Adrenal gland (tissue), 12 donors: ENCODE data around the gene ZNF33B. TPM values are rescaled to one million over a fixed set of nuclear protein-coding genes. Genes with fewer than 3 reads are reported as not detected.

ENCODE experiments used
- DNase-seq, 7 donors: peaks; one replicate each; pipeline ENCODE4 v3.0.0-alpha.2; 2019 to 2020
- H3K27ac ChIP-seq, 5 donors: fragments of 200-600 bp; sonication (generic) in 4 of 5; 1 replicate in 3 of 5; 2 replicates in 2 of 5; pipeline versions ENCODE4 v1.5.1 to v1.8.0; 2016 to 2020; ENCODE audit warnings: mild to moderate bottlenecking in 1 of 5
- H3K27me3 ChIP-seq: fragments of 200-600 bp; 2 replicates; pipeline ENCODE4 v1.8.0; 2021
- H3K36me3 ChIP-seq, 2 donors: fragments of 200-600 bp; replicated peaks in 1 of 2; 1 replicate in 1 of 2; 2 replicates in 1 of 2; pipeline versions ENCODE4 v1.5.1 to v1.8.0; 2018 to 2022
- H3K4me1 ChIP-seq, 2 donors: fragments of 200-600 bp; replicated peaks in 1 of 2; 1 replicate in 1 of 2; 2 replicates in 1 of 2; pipeline versions ENCODE4 v1.5.1 to v1.8.0; 2018 to 2021
- H3K4me3 ChIP-seq, 4 donors: fragments of 200-600 bp; sonication (generic) in 3 of 4; one replicate each; pipeline ENCODE4 v1.5.1; 2016 to 2018
- H3K9me3 ChIP-seq, 3 donors: fragments of 200-600 bp; sonication (generic) in 1 of 3; replicated peaks in 1 of 3; 1 replicate in 2 of 3; 2 replicates in 1 of 3; pipeline versions ENCODE4 v1.5.1 to v1.8.0; 2016 to 2021
- POLR2A ChIP-seq, 2 donors: fragments of 450-650 bp; IDR thresholded peaks; one replicate each; pipeline ENCODE4 v1.6.1; 2017; ENCODE audit warnings: antibody characterized with exemption in 2 of 2, mild to moderate bottlenecking in 2 of 2, moderate library complexity in 1 of 2
- WGBS, 4 donors: extraction: QIAGEN DNeasy Blood & Tissue Kit in 2 of 4; methylation state at CpG; one replicate each; pipeline versions ENCODE4 v1.1.5 to v1.1.7; 2013 to 2017; 5-methylcytosine and 5-hydroxymethylcytosine counted together
- intact Hi-C, 2 donors: fragments of 100-400 bp; cut with DNase I; formaldehyde crosslinking; loops; one replicate each; pipeline versions ENCODE4 v1.14.1 to v1.15.0; 2022 to 2023
- polyA plus RNA-seq, 3 donors: library from polyadenylated mRNA; stranded (reverse); fragments of 200-250 nt in 2 of 3; fragments of 350-450 nt in 1 of 3; fragmentation: Illumina TruSeq in 1 of 3; extraction: RNeasy Lipid Tissue Mini Kit (QIAGEN cat#74804) in 1 of 3; gene quantifications; one replicate each; pipeline ENCODE4 v1.2.3, GENCODE V29; 2013 to 2014
- total RNA-seq, 9 donors: library from RNA; depleted of rRNA in 4 of 9; stranded (reverse); fragments of >200 nt in 4 of 9; fragments of 120-200 nt in 1 of 9; fragmentation: NEBNext Ultra II Directional in 1 of 9; extraction: Animal tissue kit (Norgen Biotek cat#: 25700) in 1 of 9; gene quantifications; one replicate each; pipeline versions ENCODE4 v1.1.0 to v1.2.4, GENCODE V29; 2013 to 2023
- TF ChIP-seq, protein P1 (sequence below), 6 experiments: fragments of 450-650 bp in 4 of 6; fragments of 200-600 bp in 2 of 6; sonication (generic) in 1 of 6; IDR thresholded peaks; 1 replicate in 5 of 6; 2 replicates in 1 of 6; pipeline versions ENCODE4 v1.5.1 to v1.8.0; 2016 to 2021; ENCODE audit warnings: antibody characterized with exemption in 6 of 6, mild to moderate bottlenecking in 2 of 6, moderate library complexity in 1 of 6
- donor health status: healthy with polysubstance abuse.
- donor health status: Bipolar disorder and iron deficiency.
- donor health status: DM: yes; HTN: yes; CAD: no.
- donor health status: DM: no; HTN: no; CAD: no.
- donor health status: DM: no; HTN: no; CAD: no.
- donor health status: DM: yes; HTN: yes; CAD: no.

ZNF33B gene
- total and polyA plus RNA-seq, 12 donors = 5.1 to 43.0 (median 20.0) TPM

DNA sequence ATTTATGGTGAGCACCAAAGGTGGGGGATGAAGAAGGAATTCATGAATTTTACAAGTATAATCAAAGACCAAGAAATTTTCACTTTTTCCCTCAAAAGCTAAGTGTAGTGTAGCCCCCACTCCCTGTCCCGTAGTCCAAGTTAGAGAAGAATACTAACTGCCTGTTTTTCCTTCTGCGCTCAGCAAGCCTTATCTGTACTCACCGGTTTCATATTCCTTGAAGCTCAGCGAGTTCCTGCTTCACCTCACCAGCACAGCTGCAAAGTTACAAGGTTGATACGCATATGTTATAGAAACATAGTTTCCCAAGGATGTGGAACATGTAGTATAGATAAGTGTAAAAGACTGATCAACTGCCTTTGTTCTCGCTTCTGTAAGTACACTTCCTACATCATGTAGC lies 16.0 kb upstream of the ZNF33B start:
- Histone ChIP-seq H3K9me3 (no peaks in the 10 kb centered on the region), H3K27me3 (no peaks in the 10 kb centered on the region), H3K4me1 (no peaks in the 10 kb centered on the region), H3K36me3 (no peaks in the 10 kb centered on the region), H3K27ac (no peak overlapping the region), H3K4me3 (no peak overlapping the region)
- intact Hi-C loops = no loop called here
- TF ChIP-seq, protein P1, sequence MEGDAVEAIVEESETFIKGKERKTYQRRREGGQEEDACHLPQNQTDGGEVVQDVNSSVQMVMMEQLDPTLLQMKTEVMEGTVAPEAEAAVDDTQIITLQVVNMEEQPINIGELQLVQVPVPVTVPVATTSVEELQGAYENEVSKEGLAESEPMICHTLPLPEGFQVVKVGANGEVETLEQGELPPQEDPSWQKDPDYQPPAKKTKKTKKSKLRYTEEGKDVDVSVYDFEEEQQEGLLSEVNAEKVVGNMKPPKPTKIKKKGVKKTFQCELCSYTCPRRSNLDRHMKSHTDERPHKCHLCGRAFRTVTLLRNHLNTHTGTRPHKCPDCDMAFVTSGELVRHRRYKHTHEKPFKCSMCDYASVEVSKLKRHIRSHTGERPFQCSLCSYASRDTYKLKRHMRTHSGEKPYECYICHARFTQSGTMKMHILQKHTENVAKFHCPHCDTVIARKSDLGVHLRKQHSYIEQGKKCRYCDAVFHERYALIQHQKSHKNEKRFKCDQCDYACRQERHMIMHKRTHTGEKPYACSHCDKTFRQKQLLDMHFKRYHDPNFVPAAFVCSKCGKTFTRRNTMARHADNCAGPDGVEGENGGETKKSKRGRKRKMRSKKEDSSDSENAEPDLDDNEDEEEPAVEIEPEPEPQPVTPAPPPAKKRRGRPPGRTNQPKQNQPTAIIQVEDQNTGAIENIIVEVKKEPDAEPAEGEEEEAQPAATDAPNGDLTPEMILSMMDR (IDR thresholded peaks at IDR 0.05) = no peak
- TF ChIP-seq POLR2A (IDR thresholded peaks at IDR 0.05) = no peak
- DNase-seq = no peak
- WGBS, 4 donors = 83 to 90% (median 88%) methylated on average over 6 of the region's 6 CpGs

DNA sequence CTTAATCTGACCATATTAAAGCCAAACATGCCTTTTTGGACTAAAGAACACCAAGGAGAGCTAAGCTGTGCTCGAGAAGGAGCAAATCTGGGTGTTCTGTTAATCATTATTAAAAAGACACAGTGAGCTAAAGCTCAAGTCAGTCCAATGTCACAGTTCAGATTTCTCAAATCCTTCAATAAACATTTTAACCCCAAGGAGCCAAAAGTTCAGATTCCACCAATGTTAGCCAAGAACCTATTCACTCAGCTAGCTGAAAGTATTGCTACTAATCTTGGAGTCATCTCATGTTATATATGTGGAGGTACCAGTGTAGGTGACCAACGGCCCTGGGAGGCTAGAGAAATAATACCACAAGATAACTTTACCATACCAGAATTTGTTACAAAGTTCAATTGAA lies 14.5 kb upstream of the ZNF33B start:
- 32 to 62% (median 45%) methylated on average over 2 of the region's 2 CpGs for WGBS, 4 donors
- Histone ChIP-seq H3K27ac (no peak overlapping the region), H3K27me3 (no peaks in the 10 kb centered on the region), H3K4me1 (no peaks in the 10 kb centered on the region), H3K4me3 (no peak overlapping the region), H3K9me3 (no peaks in the 10 kb centered on the region), H3K36me3 (no peaks in the 10 kb centered on the region)
- no peak for TF ChIP-seq POLR2A (IDR thresholded peaks at IDR 0.05)
- TF ChIP-seq, protein P1 (IDR thresholded peaks at IDR 0.05) = no peak
- DNase-seq = no peak
- intact Hi-C loops = no loop called here

DNA sequence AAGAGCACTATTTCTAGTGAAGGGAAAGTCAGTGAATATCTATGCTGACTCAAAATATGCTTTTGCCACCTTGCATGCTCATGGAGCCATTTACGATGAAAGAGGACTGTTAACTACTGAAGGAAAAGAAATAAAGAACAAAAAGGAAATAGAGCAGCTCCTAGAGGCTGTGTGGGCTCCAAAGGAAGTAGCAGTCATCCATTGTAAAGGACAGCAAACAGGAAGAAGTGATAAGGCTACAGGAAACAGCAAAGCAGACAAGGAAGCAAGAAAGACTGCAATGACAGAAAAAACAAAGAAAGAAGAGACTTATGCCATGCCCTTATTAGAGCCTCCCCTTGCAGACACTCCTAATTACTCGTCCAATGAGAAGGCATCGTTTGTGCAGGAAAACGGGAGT lies 12.0 kb upstream of the ZNF33B start:
- Histone ChIP-seq H3K27me3 (no peaks in the 10 kb centered on the region), H3K36me3 (no peaks in the 10 kb centered on the region), H3K27ac (no peak overlapping the region), H3K9me3 (no peaks in the 10 kb centered on the region), H3K4me1 (no peaks in the 10 kb centered on the region), H3K4me3 (no peak overlapping the region)
- intact Hi-C loops = no loop called here
- 60 to 66% (median 63%) methylated on average over 4 of the region's 4 CpGs for WGBS, 4 donors
- no peak for TF ChIP-seq POLR2A (IDR thresholded peaks at IDR 0.05)
- TF ChIP-seq, protein P1 (IDR thresholded peaks at IDR 0.05) = no peak
- DNase-seq = no peak

DNA sequence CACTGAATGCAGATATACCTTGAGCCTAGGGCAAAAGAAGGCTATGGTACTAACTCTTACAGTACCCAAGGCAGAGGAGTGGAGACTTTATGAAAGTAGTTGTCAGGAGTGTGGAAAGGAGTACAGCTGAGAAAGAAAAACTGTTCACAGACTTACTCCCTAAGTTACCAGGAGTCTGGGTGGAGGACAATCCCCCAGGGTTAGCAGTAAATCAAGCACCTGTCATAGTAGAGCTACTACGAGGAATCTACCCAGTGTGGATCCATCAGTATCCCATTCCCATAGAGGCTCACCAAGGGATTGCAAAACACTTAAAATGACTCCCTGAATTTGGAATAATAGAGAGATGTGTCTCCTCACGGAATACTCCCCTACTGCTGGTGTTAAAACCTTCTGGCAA lies 10.1 kb upstream of the ZNF33B start:
- no peak for DNase-seq
- Histone ChIP-seq H3K36me3 (no peaks in the 10 kb centered on the region), H3K4me3 (no peak overlapping the region), H3K9me3 (no peaks in the 10 kb centered on the region), H3K27ac (no peak overlapping the region), H3K4me1 (no peaks in the 10 kb centered on the region), H3K27me3 (no peaks in the 10 kb centered on the region)
- 52 to 61% (median 55%) methylated on average over 2 of the region's 2 CpGs for WGBS, 4 donors
- intact Hi-C loops = loop anchor here in 1 of 2 donors (10.0 kb wide), 1 partner anchor 126 kb away; no protein-coding TSS in a partner anchor
- TF ChIP-seq, protein P1 (IDR thresholded peaks at IDR 0.05) = no peak
- no peak for TF ChIP-seq POLR2A (IDR thresholded peaks at IDR 0.05)
